HG03135 (cell line): ENCODE data around the gene ZBP1.

ENCODE experiments used
- ATAC-seq: cut with Tn5 transposase; IDR thresholded peaks from one replicate; pipeline ENCODE4 v1.9.1; 2021; ENCODE audit warnings: mild to moderate bottlenecking, moderate library complexity; ENCODE audit not compliant: unreplicated experiment

Gene ZBP1

DNA sequence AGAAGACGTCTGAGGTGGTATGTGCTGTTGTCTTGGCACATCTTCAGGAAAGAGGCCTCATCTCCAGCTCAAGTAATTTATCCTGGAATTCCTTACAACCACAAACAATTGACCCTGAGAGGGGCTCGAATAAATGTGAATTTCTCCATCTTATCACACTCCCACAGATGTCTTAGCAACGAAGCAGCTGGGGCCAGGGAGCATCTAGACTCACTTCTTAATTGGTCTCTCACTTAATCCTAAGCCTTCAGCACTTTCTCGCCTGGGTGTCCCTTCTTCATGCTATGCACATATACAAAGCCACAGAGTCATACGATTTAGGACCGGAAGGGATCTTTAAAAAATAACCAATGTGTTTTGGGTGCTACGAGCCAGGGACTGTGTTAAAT, 32.2 kb downstream of the ZBP1 start:
- ATAC-seq: no peak

DNA sequence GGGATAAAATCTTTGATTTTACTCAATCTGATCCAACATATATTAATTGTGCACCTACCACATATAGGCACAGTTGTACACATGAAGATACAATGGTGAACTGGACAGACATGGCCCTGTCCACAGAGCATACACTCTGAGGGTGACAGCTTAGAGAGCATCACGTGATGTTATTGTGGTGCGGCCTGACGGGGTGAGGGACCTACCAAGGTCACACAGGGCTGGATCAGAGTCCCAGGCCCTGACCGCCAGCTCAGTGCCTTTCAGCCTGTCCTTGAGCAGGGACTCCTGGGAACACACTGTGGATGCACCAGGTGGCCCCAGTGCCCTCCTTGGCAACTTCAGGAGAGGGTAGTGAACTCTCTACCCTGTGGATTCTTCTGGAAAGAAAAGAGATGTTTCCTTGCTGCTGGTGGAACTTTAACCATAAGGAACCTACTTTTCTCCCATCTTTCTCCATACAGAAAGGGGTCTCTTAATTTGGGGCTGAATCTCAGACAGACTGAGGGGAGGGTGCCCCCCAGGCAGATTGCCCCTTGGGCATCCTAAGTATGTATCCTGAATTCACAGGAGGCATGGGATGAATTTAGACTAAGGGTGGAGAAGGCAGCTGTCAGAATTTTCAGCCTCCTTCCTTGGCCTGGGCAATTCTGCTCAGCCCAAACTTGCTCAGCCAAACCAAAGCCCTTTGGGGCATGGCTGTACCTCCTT, 32.8 kb downstream of the ZBP1 start:
- ATAC-seq: no peak

DNA sequence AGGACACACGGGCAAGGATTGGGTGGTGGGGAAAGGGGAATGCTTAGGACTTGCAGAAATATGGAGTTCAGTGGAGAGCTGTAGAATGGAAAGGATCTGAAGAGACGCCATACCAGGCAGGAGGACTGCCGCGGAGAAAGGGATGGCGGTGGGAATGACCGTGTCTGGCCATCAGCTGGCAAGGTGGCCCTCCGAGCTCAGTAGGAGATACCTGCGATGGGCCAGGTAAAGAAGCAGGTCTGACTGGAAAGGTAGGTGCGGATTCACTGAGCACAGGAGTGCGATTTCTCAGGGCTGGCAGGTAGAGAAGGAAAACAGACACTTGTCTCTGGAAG, 33.3 kb downstream of the ZBP1 start:
- no peak for ATAC-seq

DNA sequence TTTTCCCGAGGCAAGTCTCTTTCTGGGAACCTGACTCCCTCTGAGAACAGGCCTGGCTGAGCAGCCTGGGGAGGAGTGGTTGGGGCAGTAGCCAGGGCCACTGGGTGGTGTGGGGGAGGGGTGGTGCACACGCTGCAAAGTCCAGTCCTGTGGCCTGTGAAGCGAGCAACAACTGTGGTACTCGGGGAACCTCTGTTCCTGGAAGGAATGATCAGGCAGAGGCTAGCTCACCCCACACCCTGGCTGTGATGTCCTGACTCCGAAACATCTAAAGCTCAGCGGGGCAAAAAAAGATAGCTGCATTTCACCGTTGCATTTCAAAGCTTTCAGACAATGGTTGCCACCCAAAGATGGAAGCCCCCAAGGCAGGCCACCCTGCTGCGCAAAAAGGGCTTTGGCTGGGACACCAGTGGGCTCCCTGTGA, 33.8 kb downstream of the ZBP1 start:
- ATAC-seq: no peak

DNA sequence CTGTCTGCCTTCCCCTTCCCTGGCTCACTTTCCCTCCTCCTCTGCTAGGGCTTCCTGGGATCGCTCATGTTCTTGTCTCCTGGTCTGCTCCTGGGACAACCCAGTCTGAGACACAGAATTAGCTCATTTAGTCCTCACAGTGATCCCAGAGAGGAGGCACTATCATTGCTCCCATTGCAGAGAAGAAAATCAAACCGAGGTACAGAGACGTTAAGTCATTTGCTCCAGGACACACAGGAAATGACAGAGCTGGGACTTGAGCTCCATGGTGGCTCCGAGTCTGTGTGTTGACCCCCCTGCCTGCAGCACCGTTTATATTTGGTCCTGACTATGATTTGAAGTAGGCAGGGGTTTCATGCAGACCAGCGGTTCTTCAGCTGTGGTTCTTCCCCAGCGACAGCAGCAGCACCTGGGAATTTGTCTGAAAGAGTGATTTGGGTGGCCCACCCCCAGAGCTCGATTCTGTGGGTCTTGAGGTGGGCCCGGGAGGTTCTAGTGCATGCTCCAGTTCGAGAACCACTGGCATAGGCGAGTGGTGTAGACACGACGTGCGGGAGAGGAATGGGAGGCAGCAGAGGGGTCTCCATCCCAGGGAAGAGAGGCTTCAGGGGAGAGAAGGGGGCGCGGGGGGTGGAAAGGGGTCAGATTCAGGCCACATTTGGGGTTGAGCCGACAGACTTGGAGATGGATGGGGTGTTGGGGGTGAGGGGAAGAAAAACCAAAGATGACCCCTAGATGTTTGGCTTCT, 34.6 kb downstream of the ZBP1 start:
- no peak for ATAC-seq

DNA sequence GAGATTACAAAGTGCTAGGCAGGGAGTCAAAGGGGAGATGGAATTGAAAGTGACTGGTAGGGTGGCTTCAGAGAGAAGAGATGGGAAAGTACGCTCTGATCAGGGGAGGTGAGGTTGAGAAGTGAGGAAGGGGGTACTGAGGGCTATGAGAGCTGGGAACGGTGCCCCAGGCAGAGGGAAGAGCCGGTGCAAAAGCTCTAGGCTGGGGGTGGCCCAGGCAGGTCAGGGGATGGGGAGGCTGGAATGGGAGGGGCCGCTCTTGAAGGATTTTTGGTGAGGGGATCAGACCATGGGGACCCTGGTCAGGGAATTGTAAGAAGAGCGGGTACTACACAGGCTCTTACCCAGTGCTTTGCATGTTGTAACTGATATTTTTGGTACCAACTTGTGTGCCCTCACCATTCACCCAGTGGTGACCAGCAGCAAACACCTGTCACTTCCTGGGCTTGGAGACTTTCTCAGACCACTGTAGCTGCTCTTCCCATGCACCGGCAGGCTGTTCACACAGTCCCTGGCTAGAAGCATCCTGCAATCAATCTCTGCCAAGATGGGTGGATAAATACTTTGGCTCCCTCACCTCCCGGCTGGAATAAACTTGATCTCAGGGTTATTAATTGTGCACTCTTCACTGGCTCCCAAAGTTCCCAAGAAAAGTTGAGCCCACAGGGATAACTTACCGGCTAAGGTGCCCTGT, 35.3 kb downstream of the ZBP1 start:
- no peak for ATAC-seq

DNA sequence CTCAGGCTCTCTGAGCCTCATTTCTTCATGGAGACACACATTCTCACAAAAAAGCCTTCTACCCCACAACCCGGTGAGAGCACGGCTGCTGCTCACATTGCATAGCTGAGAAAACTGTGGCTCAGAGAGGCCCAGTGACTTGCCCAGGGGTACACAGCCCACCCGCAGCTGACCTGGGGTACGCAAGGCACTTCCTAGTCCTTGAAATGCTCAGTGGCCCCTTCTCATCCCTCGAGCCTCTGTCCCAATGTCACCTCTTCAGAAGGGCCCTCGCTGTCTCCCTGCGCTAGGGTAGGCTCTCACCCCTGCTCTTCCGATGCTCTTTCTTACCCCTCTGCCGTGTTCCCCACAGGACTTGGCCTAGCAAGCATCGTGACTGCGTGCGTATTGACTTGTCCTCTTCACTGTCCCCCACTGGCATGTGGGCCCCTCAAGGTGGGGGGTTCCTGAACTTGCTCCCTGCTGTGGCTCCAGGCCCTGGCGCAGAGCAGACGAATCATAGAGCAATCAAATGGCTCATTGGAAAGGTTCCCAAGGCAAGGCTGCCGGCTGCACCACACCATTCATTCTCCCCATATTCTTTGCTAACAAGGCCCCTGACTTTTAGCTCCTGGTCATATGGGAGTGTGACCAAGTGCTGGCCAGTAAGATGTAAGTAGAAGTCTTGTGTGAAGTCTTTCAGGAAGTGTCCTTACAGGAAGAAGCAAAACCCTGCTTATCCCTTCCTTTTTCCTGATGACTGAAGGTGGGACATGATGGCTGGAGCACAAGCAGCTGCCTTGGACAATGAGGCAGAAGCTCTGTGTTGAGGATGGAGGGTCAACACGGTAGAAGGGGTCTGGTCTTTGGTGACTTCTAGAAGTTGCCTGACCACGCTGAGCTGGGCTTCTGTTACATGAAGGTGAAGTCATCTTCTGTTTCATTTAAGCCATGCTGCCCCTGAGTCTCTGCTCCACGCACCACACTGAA, 36.7 kb downstream of the ZBP1 start:
- ATAC-seq: no peak

DNA sequence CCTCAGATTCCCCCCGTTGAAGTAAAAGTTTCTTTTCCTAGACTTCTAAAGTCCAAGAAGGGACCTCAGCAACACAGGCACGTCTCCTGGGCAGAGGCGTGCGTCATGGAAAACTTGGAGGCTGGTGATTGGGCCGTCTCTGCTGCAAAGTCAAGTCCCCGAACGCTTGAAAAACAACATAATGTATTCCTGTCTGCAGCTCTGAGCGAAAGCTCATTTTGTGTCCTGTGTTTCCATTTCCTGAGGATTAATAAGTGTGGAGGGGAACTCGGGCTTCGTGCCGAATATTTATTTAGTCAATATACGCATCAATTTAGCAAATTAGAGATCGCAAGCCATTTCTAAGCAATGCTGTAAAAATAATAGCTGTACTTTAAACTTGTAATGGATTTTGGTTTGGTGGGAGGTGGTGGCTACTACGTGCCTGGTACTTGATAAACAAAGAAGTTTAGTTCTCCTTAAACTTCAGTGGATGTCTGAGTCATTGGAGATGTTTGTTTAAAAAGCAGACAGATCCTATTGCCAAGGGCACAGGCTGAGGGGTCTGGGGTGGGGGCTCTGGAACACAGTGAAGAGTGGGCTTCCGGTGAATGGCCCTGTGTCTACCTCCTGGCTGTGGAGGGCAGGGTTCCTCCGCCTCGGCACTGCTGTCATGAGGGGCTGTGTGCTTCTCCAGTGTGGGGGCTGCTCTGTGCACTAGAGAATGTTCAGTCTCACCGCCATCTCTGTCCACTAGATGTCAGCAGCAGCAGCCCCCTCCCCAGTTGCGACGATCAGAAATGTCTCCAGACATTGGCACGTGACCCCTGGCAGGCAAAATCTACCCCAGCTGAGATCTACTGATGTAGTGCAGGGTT, 37.6 kb downstream of the ZBP1 start:
- no peak for ATAC-seq

DNA sequence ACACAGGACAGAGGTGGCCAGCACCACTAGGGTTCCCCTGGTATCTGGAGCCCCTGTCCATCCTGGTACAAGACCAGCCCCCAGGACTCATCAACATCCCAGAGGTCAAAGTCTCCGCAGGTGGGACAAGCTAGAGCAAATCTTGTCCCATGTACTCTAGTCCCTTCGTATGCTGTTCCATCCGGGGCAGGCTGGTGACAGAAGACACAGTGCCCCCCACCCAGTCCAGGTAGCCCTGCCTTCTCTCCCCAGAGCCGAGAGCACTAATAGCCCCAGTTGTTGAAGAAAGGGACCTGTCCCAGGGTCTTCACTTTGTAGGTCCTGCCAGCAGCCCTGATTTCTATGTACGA, 38.2 kb downstream of the ZBP1 start:
- no peak for ATAC-seq

DNA sequence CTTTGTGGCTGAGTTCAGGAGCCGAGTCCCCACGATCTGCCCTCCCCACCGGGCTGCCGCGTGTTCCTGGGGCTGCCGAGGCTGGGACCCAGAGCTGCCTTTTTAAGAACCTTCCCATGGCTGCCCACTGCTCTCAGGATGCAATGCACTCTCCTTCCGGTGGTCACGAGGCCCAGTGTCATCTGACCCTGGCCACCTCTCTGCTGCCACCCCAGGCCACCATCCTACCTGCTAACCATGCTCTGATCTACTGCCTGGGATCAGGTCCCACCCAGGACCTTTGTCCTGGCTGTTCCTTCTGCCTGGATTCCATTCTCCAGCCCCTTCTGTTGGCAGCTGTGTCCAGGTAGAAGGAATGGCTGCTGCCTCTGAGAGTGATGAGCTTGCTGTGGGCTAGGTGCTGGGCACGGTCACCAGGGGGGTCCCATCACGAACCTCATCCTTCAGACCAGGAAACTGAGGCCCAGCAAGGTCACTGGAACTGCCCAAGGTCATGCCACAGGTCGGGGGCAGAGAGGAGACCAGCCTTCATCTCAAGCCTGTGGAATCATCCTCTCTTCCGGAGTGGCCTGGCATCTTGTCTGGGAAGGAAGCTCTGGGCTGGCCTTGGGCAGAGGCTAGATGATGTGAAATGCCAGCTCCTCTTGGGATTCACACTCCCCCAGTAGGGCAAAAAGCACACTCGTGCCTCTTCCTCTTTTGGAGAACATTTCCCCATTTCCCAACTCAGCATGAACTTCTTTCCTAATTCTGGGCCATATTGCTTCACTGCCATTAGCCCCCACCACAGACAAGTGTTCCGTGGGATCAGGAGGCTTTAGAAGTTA, 38.8 kb downstream of the ZBP1 start:
- no peak for ATAC-seq

DNA sequence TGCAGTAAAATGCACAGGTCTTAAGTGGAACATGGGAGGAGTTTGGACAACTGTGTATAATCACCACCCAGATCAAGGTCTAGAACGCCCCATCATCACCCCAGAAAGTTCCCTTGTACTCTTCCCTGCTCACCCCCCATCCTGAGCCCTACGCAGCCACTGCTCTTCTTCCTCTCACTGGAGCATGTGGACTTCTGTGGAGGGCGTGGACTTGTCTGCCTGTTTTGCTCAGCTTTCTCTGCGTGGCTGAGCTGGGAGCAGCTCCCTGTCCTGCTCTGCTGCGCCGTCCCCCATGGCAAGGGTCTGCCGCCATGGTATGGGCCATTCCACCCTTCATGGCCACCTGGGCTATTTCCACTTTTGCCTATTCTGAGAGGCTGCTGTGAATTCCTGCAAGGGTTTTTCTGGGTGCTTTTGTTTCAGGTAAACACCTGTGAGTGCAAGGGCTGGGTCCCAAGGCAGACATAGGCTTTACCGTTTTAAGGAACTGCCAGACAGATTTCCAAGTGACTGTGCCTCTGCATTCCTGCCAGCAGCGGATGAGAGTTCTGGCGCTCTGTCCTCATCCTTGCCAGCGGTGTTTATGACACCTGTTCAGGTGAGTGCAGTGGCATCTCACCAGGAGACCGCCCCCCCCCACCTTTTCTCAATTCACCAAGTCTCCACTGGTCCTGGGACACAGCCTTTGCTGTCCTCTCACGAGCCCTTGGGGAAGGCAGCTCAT, 39.6 kb downstream of the ZBP1 start:
- no peak for ATAC-seq

DNA sequence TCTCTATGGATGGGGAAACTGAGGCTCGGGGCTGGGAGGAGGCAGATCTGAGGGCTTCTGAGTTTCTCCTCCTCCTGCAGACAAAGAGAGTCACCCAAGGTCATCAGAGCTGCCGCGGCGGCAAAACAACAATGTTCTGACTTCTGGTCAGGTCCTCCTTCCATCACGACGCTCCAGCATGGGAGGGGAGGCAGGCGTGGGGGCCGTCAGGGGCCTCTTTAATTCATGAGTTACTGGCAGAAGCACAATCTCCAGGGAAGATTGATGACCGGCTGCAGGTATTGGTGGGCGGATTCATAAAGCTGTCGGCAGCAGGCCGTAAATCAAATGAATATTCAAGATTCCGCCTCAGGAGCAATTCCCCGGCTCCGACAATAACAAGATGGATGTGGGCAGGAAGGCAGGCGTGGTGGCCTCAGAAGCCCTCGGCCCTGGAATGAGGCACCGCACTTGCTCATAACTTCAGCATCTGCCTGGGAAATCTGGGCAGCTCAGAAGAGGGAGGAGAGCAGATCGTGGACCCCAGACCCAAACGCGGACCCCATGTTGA, 40.3 kb downstream of the ZBP1 start:
- ATAC-seq: no peak

DNA sequence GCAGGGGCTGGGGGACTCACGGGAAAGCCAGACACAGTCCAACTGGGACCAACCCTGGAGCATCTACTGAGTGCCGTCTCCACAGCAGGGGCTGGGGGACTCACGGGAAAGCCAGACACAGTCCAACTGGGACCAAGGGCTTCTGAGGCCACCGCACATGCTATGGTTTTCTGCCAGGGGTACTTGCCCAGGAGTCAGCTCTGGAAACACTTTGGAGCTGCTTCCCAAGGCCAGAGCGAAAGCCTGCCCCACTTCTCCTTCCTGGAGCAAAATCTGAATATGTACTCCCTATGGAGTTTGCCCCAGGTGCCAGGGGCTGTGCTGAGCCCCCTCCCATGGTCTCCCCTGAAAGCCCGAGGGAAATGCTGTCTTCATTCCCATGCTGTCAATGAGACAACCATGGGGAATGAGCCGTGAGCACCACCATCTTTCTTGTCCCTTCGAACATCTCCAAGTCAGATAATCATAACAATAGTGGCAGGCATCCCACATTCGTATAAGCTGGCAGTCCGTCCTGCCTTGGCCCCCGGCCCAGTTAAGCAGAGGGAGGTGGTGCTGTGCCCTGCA, 40.8 kb downstream of the ZBP1 start:
- ATAC-seq: no peak

DNA sequence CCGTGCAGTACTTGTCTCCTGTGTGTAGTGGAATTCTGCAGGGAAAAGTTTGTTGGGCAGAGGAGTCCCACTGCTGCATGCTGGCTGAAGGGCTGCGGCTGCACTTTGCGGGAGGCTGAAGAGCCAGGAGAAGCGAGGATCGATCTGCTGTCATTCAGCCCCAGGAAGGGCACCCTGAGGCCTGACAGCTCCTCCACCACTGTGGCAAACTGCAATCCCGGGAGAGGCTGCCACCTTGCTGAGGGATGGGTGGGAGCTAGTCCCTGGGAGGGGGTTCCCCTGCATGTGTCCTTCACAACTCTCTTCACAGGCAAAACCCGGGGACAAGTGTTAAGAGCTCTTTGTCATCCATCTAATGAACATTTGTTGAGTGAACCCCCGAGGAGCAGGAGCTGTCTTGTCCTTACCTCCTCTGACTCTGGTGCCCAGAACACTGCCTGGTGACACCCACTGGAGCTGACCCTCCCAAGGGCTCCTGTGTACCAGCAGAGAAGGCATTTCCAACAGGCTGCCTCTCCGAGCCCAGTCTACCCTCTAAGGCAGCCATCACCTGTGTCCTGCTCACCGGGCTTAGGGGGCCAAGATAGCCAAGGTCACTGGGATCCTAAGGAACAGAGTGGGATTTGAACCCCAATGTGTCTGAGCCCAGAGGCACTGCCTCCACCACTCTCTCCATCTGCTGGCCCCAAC, 41.6 kb downstream of the ZBP1 start:
- ATAC-seq: no peak

DNA sequence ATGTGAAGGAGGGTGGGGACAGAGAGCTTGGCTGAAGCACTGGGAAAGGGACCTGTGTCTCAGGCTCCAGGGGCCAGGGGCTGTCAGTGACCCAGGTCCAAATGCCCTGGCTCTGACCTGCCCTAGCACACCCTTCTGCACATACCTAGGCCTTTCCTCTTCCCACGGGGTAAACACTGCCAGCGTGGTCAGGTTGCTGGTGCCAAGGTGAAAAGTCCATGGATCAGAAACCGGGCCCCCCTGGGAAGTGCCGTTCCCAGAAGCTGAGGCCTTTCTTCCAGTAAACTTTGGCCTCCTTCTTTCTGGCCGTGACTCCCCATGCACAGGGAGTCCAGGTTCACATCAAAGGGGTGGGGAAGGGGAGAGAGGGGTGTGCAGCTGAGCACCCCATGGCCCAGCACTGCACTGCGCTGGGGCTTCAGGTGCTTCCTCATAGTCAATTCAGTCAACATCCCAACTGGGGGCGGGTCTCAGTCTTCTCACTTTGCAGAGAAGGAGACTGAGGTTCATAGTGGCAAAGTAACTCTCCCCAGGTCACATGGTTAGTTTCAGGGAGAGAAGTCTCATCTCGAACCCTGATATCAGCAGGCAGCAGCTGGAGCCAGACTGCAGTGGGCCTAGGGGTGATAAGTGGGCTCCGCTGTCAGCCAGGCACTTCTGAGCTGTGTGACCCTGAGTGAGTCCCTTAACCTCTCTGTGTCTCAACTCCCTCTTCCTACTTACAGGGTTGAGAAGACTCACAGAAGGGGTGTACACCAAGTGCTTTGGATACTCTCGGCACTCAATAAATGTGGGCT, 42.3 kb downstream of the ZBP1 start:
- ATAC-seq: no peak
